Adipocyte (in vitro differentiated cells): ENCODE measurements around the gene KIAA0825.
"Not testable (repeated sequence)": the region's sequence is repeated elsewhere in the genome, so short reads cannot be mapped to it uniquely, and the experiment has no call there.

Source experiments
- DNase-seq: peaks from one replicate; pipeline ENCODE4 v3.0.0-alpha.2; 2015; ENCODE audit warnings: low read depth
- H3K27me3 ChIP-seq: replicated peaks from 2 replicates; pipeline ENCODE4 v1.7.0; 2013; ENCODE audit warnings: mild to moderate bottlenecking, low read length, moderate library complexity; ENCODE audit not compliant: control insufficient read depth, insufficient read depth
- H3K36me3 ChIP-seq: 2 replicates; pipeline ENCODE4 v1.7.0; 2013; ENCODE audit warnings: low read length, mild to moderate bottlenecking, moderate library complexity; ENCODE audit not compliant: control insufficient read depth, insufficient read depth, severe bottlenecking
- H3K4me1 ChIP-seq: 2 replicates; pipeline ENCODE4 v1.7.0; 2013; ENCODE audit warnings: mild to moderate bottlenecking, low read length, moderate library complexity; ENCODE audit not compliant: control insufficient read depth, insufficient read depth
- H3K4me3 ChIP-seq: 2 replicates; pipeline ENCODE4 v1.7.0; 2013; ENCODE audit warnings: mild to moderate bottlenecking, low read length, moderate library complexity
- H3K9ac ChIP-seq: 2 replicates; pipeline ENCODE4 v1.7.0; 2013; ENCODE audit warnings: mild to moderate bottlenecking, low read length, moderate library complexity
- H3K9me3 ChIP-seq: 2 replicates; pipeline ENCODE4 v1.7.0; 2013; ENCODE audit warnings: mild to moderate bottlenecking, low read length, moderate library complexity; ENCODE audit not compliant: control insufficient read depth

The KIAA0825 gene

GRCh38 chr5:94168151-94168550 lies 450.3 kb downstream of the KIAA0825 start:
- Histone ChIP-seq H3K9ac (no peak overlapping the region), H3K27me3 (no peaks in the 10 kb centered on the region), H3K4me3 (no peak overlapping the region), H3K4me1 (peaks cover 2% of the 10 kb centered on the region), H3K36me3 (no peaks in the 10 kb centered on the region), H3K9me3 (no peaks in the 10 kb centered on the region)
- DNase-seq: no peak

GRCh38 chr5:94161801-94162200 lies 456.6 kb downstream of the KIAA0825 start:
- DNase-seq: no peak
- Histone ChIP-seq H3K27me3 (no peaks in the 10 kb centered on the region), H3K9ac (no peak overlapping the region), H3K9me3 (no peaks in the 10 kb centered on the region), H3K36me3 (no peaks in the 10 kb centered on the region), H3K4me3 (no peak overlapping the region), H3K4me1 (no peaks in the 10 kb centered on the region)

- H3K4me1 ChIP-seq: peaks cover under 1% of the 10 kb centered on the region
These were observed 459.3 kb downstream of the KIAA0825 start for GRCh38 chr5:94159144-94159543.

GRCh38 chr5:94157704-94158539 lies 460.5 kb downstream of the KIAA0825 start:
- Histone ChIP-seq H3K36me3 (no peaks in the 10 kb centered on the region), H3K4me3 (no peak overlapping the region), H3K27me3 (no peaks in the 10 kb centered on the region), H3K4me1 (peaks cover 5% of the 10 kb centered on the region), H3K9me3 (no peaks in the 10 kb centered on the region), H3K9ac (no peak overlapping the region)
- no peak for DNase-seq

More at GRCh38 chr5:94159144-94159543, 459.3 kb downstream of the KIAA0825 start:
- no peak overlapping the region for H3K4me3 ChIP-seq
- no peaks in the 10 kb centered on the region for H3K9me3 ChIP-seq
- no peaks in the 10 kb centered on the region for H3K27me3 ChIP-seq
- no peak for DNase-seq
- H3K36me3 ChIP-seq: no peaks in the 10 kb centered on the region
- H3K9ac ChIP-seq: no peak overlapping the region

- DNase-seq: no peak
- Histone ChIP-seq H3K4me1 (peaks cover 5% of the 10 kb centered on the region), H3K9ac (no peak overlapping the region), H3K9me3 (no peaks in the 10 kb centered on the region), H3K4me3 (no peak overlapping the region), H3K27me3 (no peaks in the 10 kb centered on the region), H3K36me3 (no peaks in the 10 kb centered on the region)
These were observed 463.7 kb downstream of the KIAA0825 start for GRCh38 chr5:94154672-94155071.

- H3K9me3 ChIP-seq: no peaks in the 10 kb centered on the region
- H3K4me3 ChIP-seq: no peak overlapping the region
- peaks cover 5% of the 10 kb centered on the region for H3K4me1 ChIP-seq
- no peak overlapping the region for H3K9ac ChIP-seq
- no peaks in the 10 kb centered on the region for H3K27me3 ChIP-seq
- no peaks in the 10 kb centered on the region for H3K36me3 ChIP-seq
- DNase-seq: peak; percentile 14
These were observed 464.5 kb downstream of the KIAA0825 start for GRCh38 chr5:94153736-94154450.

GRCh38 chr5:94143621-94144020 lies 474.8 kb downstream of the KIAA0825 start:
- H3K36me3 ChIP-seq, H3K4me3 ChIP-seq, H3K4me1 ChIP-seq, H3K27me3 ChIP-seq, H3K9ac ChIP-seq, DNase-seq: not testable (repeated sequence)
- H3K9me3 ChIP-seq: peaks cover 25% of the 10 kb centered on the region

GRCh38 chr5:94140300-94140699 lies 478.1 kb downstream of the KIAA0825 start:
- Histone ChIP-seq H3K36me3 (no peaks in the 10 kb centered on the region), H3K9ac (no peak overlapping the region), H3K27me3 (no peaks in the 10 kb centered on the region), H3K4me1 (no peaks in the 10 kb centered on the region), H3K9me3 (peaks cover 22% of the 10 kb centered on the region), H3K4me3 (no peak overlapping the region)
- DNase-seq: no peak

- Histone ChIP-seq H3K36me3 (no peaks in the 10 kb centered on the region), H3K9ac (no peak overlapping the region), H3K4me1 (no peaks in the 10 kb centered on the region), H3K27me3 (no peaks in the 10 kb centered on the region), H3K4me3 (no peak overlapping the region), H3K9me3 (peaks cover 5% of the 10 kb centered on the region)
- DNase-seq: no peak
These were observed 488.3 kb downstream of the KIAA0825 start for GRCh38 chr5:94130077-94130476.

- H3K4me3 ChIP-seq: no peak overlapping the region
- no peak overlapping the region for H3K9ac ChIP-seq
- no peak for DNase-seq
- peaks cover 9% of the 10 kb centered on the region for H3K4me1 ChIP-seq
- H3K36me3 ChIP-seq: no peaks in the 10 kb centered on the region
- no peaks in the 10 kb centered on the region for H3K27me3 ChIP-seq
- H3K9me3 ChIP-seq: peaks cover 9% of the 10 kb centered on the region
These were observed 493.3 kb downstream of the KIAA0825 start for GRCh38 chr5:94125107-94125506.

- H3K27me3 ChIP-seq, H3K4me3 ChIP-seq, H3K36me3 ChIP-seq, H3K4me1 ChIP-seq, H3K9me3 ChIP-seq, DNase-seq, H3K9ac ChIP-seq: not testable (repeated sequence)
These were observed 502.1 kb downstream of the KIAA0825 start for GRCh38 chr5:94116317-94116716.
